NOMO-1 (cell line): Measurements from ENCODE around the gene PRLR.
"Not testable (repeated sequence)": the region's sequence is repeated elsewhere in the genome, so short reads cannot be mapped to it uniquely, and the experiment has no call there.

Source experiments
- DNase-seq, 2 experiments: peaks; one replicate each; lab custom pipeline; 2025; ENCODE audit not compliant: unreplicated experiment in 2 of 2; lab: John Stamatoyannopoulos, UW

PRLR gene

GRCh38 chr5:35198075-35198474 is 32.2 kb downstream of the PRLR start:
- no peak for DNase-seq

- no peak for DNase-seq
Observed at GRCh38 chr5:35197351-35197750, 32.9 kb downstream of the PRLR start.

GRCh38 chr5:35195472-35195852 is 34.8 kb downstream of the PRLR start:
- DNase-seq: no peak

GRCh38 chr5:35194635-35195471 is 35.4 kb downstream of the PRLR start:
- DNase-seq: peak; percentile 70 to 97

GRCh38 chr5:35192506-35192905 is 37.8 kb downstream of the PRLR start:
- no peak for DNase-seq

GRCh38 chr5:35189801-35190200 is 40.5 kb downstream of the PRLR start:
- DNase-seq: not testable (repeated sequence)

- no peak for DNase-seq
Observed at GRCh38 chr5:35188031-35188457, 42.2 kb downstream of the PRLR start.

GRCh38 chr5:35187621-35188020 is 42.7 kb downstream of the PRLR start:
- DNase-seq: not testable (repeated sequence)

- no peak for DNase-seq
Observed at GRCh38 chr5:35186749-35187148, 43.5 kb downstream of the PRLR start.

- no peak for DNase-seq
Observed at GRCh38 chr5:35185518-35185917, 44.8 kb downstream of the PRLR start.

GRCh38 chr5:35183556-35183955 is 46.7 kb downstream of the PRLR start:
- DNase-seq: no peak

- DNase-seq: peak; percentile 67 to 73
Observed at GRCh38 chr5:35182910-35183535, 47.3 kb downstream of the PRLR start.

GRCh38 chr5:35182486-35182885 is 47.8 kb downstream of the PRLR start:
- no peak for DNase-seq

GRCh38 chr5:35180046-35180445 is 50.2 kb downstream of the PRLR start:
- DNase-seq: no peak

- DNase-seq: no peak
Observed at GRCh38 chr5:35177783-35178182, 52.5 kb downstream of the PRLR start.

- DNase-seq: no peak
Observed at GRCh38 chr5:35172533-35172932, 57.8 kb downstream of the PRLR start.

GRCh38 chr5:35171991-35172390 is 58.3 kb downstream of the PRLR start:
- DNase-seq: no peak

- no peak for DNase-seq
Observed at GRCh38 chr5:35171078-35171477, 59.2 kb downstream of the PRLR start.

GRCh38 chr5:35166043-35166442 is 64.2 kb downstream of the PRLR start:
- no peak for DNase-seq

- DNase-seq: no peak
Observed at GRCh38 chr5:35164860-35165542, 65.3 kb downstream of the PRLR start.

- no peak for DNase-seq
Observed at GRCh38 chr5:35163710-35164033, 66.6 kb downstream of the PRLR start.
